Stimulated activated CD4-positive, alpha-beta T cell treated with anti-CD3 and anti-CD28 coated beads, Interleukin-4, amount 100 ng/mL, for 48 hours (primary cell): ENCODE results near the gene C6orf136.

Source experiments
- DNase-seq, 2 donors: peaks; one replicate each; pipeline ENCODE4 v3.0.0-alpha.2; 2020; ENCODE audit warnings: low read depth in 2 of 2

Gene C6orf136, protein sequence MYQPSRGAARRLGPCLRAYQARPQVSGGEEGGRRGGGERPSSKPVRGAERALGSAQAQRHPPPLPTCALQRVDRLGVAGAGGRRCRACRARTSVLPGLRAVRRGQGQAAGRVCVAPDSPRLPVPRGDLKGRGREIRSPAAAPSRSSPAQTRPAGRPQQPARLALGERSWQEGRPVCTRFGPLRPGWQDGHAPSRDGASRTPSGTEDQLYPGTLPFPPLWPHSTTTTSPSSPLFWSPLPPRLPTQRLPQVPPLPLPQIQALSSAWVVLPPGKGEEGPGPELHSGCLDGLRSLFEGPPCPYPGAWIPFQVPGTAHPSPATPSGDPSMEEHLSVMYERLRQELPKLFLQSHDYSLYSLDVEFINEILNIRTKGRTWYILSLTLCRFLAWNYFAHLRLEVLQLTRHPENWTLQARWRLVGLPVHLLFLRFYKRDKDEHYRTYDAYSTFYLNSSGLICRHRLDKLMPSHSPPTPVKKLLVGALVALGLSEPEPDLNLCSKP

DNA sequence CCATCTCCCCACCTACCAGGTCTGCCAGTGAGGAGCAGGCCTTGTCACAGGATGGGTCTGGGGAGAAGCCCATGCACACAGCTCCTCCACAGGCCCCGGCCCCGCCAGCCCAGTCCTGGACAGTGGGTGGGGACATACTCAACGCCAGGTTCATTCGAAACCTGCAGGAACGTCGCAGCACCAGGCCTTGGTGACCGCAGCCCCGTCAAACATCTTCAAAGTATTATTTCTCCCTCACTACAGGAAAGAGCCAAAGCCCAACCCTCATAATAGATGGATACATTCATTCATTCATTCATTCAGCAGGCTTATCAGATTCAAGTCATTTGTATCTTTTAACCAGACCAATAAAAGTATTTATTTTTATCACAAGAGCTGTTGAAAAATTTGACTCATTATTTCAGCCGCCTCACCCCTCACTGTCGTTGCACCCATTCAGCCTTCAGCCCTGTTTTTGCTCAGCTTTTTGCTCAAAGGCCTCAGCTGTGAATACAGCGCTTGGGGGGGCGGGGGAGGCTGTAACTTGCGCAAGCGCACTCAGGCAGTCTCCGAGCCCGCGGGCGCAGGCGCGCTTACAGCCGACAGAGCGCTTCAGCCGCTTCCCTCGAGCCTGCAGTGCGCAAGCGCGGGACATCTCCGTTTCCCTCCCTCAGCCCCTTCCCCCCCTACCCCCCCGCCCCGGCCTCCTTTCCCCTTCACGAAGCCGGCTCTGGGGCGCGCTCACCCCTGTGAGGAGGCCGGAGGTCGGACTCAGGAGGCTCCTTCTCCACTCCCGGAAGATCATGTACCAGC lies at the start of gene C6orf136:
C6orf136 (plus strand) TSS at position 684 of the 792 bp plus-strand sequence; CDS start at position 783, 99 bp downstream.
- peak; percentile 83 to 86 for DNase-seq

DNA sequence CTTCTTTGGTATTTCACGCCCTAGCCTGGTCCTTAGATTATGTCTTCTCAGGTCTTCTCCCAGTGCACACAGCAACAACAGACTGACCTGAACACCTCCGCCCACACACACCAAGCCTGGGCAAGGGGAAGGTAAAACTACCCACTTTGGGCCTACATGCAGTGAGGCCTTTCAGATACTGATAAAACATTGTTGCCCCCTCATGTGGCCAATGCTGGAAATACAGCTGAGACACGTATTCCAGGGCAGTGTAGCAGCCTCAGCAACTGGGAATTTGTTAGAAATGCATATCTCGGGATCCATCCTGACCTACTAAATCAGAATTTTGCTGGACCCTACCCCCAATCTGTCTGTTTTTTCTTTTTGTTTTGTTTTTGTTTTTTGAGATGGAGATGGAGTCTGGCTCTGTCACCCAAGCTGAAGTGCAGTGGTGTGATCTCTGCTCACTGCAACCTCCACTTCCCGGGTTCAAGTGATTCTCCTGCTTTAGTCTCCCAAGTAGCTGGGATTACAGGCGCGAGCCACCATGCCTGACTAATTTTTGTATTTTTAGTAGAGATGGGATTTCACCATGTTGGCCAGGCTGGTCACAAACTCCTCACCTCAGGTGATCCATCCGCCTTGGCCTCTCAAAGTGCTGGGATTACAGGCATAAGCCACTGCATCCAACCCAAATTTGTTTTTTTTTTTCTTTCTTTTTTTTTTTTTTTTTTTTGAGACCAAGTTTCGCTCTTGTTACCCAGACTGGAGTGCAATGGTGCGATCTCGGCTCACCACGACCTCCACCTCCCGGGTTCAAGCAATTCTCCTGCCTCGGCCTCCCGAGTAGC lies 49.4 kb upstream of the C6orf136 start:
- DNase-seq, result peak; percentile 72 to 79

DNA sequence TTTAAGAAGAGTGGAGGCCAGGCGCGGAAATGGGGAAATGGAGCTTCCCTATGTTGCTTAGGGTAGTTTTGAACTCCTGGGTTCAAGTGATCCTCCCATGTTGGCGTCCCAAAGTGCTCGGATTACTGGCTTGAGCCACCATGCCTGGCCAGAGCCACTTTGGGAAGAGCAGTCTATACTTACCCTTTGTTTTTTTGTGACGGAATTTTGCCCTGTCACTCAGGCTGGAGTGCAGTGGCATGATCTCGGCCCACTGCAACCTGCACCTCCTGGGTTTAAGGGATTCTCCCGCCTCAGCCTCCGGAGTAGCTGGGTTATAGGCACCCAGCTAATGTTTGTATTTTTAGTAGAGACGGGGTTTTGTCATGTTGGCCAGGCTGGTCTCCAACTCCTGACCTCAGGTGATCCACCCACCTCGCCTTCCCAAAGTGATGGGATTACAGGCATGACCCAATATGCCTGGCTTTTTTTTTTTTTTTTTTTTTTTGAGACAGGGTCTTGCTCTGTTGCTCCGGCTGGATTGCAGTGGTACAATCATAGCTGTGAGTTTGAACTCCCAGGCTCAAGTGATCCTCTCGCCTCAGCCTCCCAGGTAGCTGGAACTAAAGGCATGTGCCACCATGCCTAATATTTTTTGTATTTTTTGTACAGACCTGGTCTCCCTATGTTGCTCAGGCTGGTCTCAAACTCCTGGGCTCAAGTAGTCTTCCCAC lies 47.9 kb upstream of the C6orf136 start:
- no peak for DNase-seq

DNA sequence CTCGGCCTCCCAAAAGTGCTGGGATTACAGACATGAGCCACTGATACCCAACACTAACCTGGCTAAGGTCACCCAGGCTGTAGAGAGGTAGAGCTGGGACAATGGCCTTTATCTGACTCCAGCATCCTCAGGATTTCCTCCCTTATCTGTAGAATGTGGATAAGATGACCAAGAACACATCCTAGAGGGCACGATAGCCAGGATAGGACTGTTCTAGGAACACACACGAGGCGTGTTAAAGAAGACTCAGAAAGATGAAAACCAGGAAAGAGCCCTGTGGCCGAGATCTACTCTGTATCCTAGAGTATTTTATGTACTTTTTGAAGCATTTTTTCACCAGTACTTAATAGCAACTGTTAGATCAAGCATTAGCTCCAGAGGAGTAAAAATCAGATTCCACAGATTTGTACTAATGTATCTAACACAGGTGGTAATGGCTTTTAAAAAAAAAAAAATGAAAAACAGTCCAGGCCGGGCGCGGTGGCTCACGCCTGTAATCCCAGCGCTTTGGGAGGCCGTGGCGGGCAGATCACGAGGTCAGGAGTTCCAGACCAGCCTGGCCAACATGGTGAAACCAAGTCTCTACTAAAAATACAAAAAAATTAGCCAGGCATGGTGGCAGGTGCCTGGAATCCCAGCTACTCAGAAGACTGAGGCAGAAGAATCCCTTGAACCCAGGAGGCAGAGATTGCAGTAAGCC lies 47.2 kb upstream of the C6orf136 start:
- no peak for DNase-seq

DNA sequence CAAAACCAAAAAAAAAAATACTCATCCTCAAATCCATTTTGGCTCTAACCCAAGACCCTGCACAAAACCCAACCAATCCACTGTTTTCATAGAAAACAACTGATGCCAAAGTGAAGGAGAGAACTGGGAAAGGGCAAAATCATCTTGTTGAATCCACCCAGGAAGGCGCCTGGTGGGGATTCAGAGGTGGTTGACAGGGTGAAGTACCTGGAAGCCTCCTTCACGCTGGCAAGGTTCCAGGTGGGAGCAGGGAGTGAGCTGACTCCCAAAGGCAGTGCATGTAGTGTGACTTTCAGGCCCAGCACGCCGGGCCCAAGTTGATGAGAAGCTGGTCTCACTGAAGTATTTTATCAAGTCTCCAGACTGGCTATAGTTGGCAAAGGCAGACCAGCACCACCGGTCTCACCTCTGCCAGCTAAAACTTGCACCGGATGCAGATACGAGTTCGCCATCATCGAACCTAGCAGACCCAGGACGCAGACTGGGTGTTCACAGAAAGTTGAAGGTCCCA lies 46.4 kb upstream of the C6orf136 start:
- no peak for DNase-seq

DNA sequence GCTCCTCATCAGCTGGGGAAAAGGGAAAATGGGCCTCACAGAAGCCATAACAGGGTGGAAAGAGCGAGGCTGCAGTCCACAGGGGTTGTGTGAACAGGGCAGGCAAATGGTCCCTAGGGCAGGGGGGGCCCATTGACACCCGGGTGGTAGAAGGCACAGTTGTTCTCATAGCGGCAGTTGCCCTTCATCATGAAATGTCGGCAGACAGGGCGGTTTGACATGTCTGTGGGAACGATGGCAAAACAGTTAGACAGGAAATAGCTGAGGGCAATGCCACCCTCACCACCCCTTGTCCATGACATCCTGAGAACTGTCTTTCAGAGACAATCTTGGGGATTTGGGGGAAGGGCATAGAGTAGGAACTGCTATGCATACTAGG lies 45.5 kb upstream of the C6orf136 start:
- DNase-seq, result no peak

DNA sequence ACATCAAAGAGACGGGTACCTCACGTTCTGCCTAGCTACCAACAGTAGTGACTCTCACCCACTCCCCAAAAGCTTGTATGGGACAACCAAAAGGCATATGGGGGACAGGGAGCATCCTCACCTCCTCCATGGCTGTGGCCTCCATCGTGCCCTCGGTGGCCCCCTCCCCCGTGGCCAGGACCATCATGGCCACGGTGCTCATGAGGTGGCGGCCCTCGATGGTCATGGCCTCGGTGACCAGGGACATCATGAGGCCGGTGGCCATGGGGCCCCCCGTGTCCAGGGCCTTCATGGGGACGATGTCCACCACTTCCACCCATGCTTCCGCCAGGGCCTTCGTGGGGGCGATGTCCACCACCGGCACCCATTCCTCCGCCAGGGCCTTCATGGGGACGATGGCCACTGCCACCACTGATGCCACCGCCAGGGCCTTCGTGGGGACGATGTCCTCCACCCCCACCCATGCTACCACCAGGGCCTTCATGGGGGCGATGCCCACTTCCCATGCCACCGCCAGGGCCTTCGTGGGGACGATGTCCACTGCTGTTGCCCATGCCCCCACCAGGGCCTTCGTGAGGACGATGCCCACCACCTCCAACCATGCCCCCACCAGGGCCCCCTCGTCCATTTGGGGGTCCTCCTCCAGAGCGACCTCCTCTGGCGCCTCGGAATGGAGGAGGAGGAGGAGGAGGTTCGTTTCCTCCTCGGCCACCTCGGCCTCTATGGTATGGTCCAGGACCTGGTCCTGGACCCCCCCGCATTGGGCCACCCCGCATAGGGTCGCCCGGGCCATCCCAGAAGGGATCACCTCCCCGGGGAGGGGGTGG lies 44.9 kb upstream of the C6orf136 start:
- no peak for DNase-seq

DNA sequence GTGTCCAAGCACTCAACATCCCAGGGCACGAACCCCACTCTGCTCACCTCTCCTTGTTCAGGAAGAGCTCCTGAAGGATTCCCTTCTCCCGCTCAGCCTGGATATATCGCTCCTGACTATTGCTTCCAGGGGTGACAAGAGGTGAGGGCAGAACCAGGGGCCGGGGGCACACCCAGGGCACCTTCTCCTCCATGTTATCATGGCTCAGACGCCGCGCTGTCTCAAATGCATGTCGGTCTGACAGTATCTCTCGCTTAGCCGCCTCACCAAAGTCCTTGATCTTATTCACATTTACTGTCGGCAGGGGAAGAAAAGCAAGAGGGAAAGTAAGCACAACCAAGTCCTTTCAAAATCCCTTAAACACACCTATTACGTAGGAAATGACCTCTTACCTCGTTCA lies 43.0 kb upstream of the C6orf136 start:
- no peak for DNase-seq

DNA sequence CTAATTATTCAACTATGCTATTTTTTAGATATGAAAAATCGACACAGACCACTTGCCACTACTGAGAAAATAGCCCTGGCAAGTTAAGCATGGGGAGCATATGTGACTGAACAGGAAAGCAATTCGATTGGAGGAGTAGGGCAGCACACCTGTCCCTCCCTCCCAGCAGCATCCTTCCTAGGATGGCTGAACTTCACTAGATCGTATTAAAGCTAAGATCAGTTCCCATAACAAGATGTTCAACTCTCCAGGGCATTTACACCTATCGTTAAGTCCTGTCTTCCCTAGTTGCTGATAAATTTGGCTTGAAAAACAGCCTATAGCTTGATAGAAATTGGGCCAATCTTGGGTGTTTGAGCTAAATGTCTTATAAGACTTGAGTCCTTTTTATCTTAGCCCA lies 36.9 kb upstream of the C6orf136 start:
- no peak for DNase-seq

DNA sequence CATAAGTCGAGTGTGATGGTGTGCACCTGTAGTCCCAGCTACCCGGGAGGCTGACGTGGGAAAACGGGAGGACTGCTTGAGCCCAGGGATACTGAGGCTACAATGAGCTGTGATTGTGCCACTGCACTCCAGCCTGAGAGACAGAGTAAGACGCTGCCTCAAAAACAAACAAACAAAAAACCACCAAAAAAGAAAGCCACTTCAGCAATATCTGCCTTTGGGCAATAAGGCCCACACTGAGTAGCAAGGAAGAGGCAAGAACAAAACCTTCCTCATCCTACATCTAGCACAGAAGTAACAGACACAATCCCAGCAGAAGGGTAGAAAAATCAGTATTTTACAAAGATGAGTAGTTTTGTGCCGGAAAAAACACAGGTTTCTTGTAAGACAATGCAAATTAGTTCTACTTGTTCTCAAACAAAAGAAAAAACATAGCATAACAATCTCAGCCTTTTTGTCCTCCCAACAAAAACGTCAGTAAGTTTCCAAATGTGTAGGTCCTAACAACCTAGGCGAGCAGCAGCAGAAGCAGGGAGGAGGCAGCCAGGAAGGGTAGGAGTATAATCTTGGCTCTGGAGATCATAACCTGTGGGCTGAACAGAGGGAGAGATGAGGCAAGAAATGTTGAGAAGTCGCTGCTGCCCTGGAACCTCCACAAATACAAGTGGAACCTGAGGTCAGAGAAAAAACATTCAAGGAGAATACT lies 35.6 kb upstream of the C6orf136 start:
- DNase-seq, result no peak

DNA sequence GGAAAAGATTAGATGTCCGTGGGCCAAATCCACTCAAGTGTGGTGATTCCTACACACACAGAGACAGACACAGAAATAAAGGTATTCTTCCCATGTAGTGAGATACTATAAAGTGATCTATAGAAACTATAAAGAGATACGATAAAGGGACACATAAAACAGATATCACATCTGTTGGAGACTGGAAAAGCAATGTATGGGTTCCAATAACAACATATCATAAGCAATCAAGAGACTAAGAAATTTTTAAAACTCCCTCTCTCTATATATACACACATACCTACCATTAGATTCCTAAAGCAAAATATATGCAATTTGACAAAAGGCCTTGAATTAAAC lies 35.1 kb upstream of the C6orf136 start:
- no peak for DNase-seq

DNA sequence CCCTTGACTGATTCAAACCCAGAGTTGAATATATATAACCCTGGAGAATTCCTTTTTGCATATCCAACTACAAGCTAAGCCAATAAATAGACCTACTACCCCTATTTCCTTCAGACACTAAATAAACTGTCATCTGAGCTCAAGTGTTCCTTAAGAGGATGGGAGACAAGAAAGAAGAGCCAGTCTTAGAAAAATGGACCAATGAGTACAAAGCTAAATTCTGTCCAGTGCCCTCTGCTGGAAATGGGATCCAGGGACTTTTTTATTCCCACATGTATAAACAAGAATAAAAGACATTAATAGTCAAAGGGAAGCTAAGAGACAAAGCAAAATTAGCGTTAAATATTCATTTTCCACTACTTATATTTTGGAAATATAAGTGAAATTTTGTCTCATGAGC lies 34.7 kb upstream of the C6orf136 start:
- DNase-seq, result no peak

DNA sequence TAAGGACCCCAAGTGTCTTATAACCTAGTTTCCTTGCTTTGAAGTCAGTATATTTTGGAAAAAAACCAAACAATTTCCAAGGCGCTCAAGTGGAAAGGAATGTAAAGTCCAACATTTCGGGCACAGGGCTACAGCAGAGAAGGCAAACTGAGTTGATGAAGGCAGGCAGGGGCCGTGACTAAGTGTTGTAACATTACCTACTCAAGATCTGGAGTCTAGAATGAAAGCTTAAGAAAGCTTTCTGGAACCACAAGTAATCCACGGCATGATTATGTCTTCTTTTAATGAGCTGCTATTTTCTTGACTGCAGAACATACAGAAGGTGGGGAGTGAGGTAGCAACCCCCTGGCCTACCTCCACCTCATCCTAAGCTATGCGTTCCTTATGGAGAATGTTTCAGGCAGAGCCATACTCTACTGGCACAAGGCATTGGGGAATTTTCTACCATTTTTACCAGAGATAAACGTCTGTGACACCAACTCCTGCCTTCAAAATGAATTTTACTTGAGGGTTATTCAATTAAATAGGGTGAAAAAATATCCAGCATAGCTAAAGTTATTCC lies 34.2 kb upstream of the C6orf136 start:
- DNase-seq, result no peak

DNA sequence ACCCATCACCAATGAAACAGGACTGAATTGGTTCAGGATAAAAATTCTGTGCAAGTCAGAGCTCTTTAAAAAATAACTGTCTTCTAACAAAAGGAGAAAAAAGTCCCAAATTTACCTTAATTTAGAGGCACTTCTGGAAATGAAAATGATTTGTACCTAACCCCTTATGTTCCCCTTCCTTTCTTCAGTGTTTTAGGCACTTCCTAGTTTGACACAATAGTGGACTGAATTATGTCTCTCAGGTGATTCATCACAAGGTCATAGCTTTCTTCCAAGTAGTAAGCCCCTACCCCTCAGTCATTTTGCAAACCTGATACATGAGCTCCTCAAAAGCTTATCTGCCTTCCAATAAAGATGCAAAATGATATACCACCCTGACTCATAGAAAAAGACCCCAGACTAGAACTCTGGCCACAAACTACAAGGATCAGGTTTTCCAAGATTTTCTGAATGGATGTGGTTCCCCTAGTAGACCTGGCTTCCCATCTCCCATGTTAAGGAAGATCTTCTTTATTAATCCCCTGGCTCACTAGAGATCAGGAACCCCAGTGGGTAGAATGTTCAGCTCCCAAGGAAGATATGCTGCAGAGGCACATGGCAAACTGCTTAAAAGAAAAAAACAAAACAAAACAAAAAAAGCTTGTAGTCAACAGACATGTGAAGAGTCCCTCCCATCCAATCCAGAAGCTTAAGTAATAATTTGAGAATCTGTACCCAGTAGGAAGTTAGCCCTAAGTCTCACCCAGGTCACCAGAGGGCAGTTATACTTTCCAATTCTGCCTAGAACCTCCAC lies 33.5 kb upstream of the C6orf136 start:
- DNase-seq, result no peak

DNA sequence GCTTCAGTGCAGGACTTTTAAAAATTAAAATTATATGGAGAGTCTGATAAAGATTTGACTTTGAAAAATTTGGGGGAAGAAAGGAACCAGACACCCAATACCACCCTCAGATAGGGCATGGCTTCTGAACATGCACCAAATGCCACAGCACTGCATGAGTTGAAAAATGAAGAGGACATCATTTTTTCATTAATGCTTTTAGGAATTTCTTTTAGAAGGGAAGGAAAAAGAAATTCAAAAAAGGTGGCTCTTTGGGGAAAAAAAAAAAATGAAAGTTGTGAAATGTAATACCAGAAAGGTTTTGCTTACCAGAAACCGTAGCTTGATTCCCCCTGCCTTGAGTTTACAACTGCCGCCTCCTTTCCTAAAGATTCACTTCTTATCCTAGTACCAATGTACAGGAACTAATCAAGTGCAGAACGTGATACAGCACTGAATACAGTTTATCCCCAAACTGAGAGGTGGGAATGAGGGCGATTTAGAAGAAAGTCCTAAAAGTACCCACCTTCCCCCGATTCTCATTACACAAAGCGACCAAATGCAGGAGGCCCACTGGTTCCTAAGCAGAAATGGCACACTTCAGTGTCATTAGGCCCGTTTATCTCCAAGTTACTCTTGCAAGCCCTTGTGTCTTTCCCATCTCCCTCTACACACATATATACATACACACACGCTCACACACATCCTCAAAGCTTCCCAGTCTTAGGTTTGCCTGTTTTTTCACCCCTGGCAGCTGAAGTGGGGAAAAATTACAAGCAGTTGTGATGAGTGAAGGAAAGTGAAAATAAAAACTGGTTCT lies 32.7 kb upstream of the C6orf136 start:
- no peak for DNase-seq

DNA sequence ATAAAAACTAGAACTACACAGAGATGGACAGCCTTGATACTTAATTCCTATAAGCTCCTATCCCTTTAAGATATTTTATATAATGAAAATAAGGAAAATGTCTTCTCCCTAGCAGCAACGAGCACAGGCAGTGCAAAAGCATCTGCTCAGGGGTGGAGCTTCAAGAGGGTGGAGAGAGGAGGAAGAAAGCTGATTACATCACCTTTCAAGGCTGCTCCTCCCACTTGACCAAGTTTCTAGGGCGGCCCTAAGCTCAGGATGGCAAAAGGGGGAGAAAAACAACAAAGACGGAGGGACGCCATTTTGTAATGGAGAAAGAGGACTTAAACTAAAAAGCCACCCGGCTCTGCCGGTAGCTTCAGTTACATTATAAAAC lies 32.1 kb upstream of the C6orf136 start:
- peak; percentile 53 to 81 for DNase-seq
